H54 (cell line): ENCODE data around the gene STK32A.

Experiments used
- DNase-seq: peaks from one replicate; pipeline ENCODE4 v3.0.0; 2011; ENCODE audit warnings: low spot score, mixed read lengths; ENCODE audit not compliant: insufficient read length
- FAIRE-seq: peaks from 3 replicates; lab custom pipeline; 2011; peaks lifted over from hg19 to GRCh38; lab: Jason Lieb, UNC
- POLR2A ChIP-seq: IDR thresholded peaks from 2 replicates; pipeline ENCODE4 v1.6.1; 2011; ENCODE audit warnings: low read depth, mild to moderate bottlenecking, low read length

The STK32A gene

DNA sequence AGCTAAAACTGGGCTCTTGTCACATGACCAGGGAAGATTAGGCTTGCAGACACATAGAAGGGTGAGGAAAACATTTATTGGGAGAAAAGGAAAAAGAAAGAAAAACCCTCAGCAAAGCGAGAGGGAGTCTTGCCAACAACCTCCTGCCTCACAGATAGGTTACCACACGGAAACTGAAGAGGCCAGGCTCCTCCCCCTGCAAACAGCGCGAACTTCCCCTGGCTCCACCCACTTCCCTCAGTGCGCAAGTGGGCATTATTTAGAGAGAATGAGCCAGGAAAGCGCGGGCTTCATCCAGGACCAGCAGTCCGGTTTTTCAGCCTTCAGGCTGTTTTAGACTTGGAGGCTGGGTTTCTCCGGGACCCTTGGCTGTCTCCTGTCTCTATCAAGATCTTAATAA lies 70.3 kb downstream of the STK32A start:
- no peak for TF ChIP-seq POLR2A
- DNase-seq (no peak), FAIRE-seq (no peak)

- FAIRE-seq (no peak), DNase-seq (no peak)
- TF ChIP-seq POLR2A = no peak
Observed at GRCh38 chr5:147306351-147306750, 71.5 kb downstream of the STK32A start.

GRCh38 chr5:147307170-147307569 lies 72.3 kb downstream of the STK32A start:
- no peak for FAIRE-seq
- DNase-seq = no peak
- TF ChIP-seq POLR2A = no peak

GRCh38 chr5:147309621-147310020 lies 74.8 kb downstream of the STK32A start:
- no peak for DNase-seq
- no peak for TF ChIP-seq POLR2A
- FAIRE-seq = peak; percentile 48

- TF ChIP-seq POLR2A = 0 out of 2 replicates have a peak, but pooled peaks have one; percentile 16
- FAIRE-seq (peak; percentile 100), DNase-seq (peak; percentile 61)
Observed at GRCh38 chr5:147310059-147310704, 75.4 kb downstream of the STK32A start.

DNA sequence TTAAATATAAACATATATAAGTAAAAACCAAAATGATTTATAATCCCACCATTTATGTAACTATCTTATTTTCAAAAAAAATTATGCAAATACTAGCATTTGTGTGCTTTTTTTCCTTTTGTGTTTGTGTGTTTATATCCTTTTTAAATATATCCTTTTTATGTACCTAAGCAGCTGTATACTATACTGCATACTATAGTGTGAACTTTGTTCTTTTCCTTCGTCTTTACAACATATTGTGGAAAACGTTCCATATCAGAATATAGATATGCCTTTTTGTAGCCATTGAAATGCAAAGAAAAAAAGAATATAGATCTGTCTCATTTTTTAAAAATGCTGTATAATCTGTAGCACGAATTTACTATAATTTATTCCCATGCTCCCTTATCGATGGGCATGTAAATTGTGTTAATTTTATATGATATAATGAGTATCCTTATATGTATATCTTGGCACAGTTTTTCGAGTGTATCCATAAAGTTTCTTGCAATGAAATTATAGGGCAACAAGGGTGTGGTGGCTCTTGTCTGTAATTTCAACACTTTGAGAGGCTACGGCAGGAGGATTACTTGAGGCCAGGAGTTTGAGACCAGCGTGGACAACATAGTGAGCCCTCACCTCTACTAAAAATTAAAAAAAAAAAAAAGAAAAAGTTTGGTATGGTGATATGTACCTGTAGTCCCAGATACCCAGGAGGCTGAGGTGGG lies 83.3 kb downstream of the STK32A start:
- TF ChIP-seq POLR2A = no peak
- FAIRE-seq = no peak
- no peak for DNase-seq

- FAIRE-seq = no peak
- DNase-seq = no peak
- TF ChIP-seq POLR2A = no peak
Observed at GRCh38 chr5:147321569-147321968, 86.7 kb downstream of the STK32A start.

DNA sequence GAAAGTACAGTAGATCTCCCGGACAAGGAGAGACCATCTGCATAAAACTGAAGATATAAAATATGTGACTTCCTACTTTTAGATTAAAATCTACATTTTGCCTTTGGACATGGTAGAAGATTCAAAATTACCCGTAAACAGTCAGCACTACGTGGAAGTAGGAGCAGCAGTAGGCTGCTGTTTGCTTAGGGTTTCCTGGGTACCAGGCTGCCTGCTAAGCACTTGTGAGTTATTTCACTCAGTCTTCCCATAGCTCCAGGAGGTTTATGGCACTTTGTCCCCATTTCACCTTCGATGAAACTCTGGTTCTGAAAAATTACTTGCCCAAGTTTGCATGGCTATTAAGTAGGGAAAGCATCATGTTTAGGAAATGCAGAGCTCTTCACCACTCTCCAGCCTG lies 92.6 kb downstream of the STK32A start:
- DNase-seq (no peak), FAIRE-seq (no peak)
- TF ChIP-seq POLR2A = no peak

DNA sequence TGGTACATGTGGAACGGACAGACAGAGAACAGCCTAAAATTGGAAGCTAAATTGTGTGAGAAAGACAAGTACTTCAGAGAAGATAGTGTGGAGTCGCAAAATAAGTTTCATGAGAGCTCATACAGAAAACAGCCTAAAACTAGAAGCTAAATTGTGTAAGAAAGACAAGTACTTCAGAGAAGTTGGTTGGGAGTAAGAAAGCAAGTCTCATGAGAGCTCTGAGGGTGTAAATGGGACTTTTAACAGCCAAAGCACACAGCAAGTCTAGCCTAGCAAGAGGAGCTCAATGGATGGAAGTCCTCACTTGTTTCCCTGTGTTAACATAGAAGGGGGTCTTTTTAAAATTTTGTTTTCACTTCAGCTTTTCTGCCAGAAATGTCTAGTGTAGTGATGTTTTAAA lies 93.1 kb downstream of the STK32A start:
- DNase-seq (no peak), FAIRE-seq (no peak)
- no peak for TF ChIP-seq POLR2A

- no peak for DNase-seq
- no peak for FAIRE-seq
- no peak for TF ChIP-seq POLR2A
Observed at GRCh38 chr5:147332658-147333057, 97.8 kb downstream of the STK32A start.

DNA sequence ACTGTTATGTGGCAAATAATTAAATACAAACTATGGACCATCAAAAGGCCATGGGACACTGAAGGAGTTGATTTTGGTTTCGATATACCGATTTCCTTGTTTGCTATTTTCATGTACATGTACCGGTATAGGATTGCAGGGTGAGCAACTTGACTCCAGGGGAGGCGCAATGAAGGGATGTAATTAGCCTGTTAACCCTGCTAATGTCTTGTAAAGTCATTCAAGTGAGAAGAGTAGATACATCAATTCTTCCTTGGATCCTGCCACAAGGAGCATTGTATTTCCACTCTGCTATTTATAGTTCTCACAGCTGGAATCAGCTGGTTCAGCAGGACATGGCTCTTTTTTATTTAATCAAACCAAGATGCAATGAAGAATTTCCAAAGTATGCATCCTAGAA lies 102.0 kb downstream of the STK32A start:
- no peak for DNase-seq
- TF ChIP-seq POLR2A = no peak
- FAIRE-seq = no peak

DNA sequence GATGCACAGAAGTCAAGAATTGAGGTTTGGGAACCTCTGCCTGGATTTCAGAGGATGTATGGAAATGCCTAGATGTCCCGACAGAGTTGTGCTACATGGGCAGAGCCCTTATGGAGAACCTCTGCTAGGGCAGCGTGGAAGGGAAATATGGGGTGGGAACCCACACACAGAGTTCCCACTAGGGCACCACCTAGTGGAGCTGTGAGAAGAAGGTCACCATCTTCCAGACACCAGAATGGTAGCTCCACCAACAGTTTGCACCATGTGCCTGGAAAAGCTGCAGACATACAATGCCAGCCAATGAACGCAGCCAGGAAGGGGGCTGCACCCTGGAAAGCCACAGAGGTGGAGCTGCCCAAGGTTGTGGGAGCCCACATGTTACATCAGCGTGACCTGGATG lies 104.5 kb downstream of the STK32A start:
- no peak for FAIRE-seq

GRCh38 chr5:147340941-147341340 lies 106.1 kb downstream of the STK32A start:
- no peak for TF ChIP-seq POLR2A
- FAIRE-seq (no peak), DNase-seq (no peak)

More for the DNA sequence above, 104.5 kb downstream of the STK32A start:
- DNase-seq = no peak
- TF ChIP-seq POLR2A = no peak

DNA sequence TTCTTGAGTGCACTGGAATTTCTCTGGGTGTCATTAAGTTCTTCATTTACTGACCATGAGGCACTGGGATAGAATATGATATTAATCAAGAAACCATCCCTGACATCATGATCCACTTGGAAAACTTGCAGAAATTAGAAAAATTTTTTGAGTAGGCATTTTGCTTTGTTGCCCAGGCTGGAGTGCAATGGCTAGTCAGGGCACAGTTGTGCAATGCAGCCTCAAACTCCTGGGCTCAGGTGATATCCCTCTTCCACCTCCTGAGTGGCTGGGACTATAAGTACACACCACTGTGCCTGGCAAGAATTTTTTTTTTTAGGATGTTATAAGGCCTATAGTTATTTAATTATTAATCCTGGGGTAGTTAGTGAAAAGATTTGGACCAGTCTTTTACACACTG lies 106.5 kb downstream of the STK32A start:
- TF ChIP-seq POLR2A = no peak
- FAIRE-seq (no peak), DNase-seq (no peak)

DNA sequence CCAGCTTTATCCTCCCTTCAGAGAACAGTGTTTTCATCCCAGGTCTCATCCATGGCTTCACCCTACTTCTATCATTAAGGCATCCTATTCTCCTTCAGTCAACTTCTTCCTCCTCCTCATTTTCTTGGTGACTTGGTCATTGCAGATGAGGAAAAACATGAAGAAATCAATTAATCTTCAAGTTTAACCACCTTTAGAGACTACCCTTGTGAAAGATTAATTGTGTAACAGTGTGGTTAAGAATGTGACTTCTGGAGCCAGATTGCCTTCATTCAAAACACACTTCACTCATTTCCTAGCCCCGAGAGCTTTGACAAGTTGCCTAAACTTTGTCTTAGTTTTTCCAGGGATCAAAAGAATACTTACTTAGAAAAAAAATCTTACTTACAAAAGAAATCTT lies 110.0 kb downstream of the STK32A start:
- no peak for TF ChIP-seq POLR2A
- FAIRE-seq = no peak
- no peak for DNase-seq
